HG03066 (cell line): ENCODE measurements around the gene RFT1.

ENCODE experiments used
- ATAC-seq: cut with Tn5 transposase; IDR thresholded peaks from one replicate; pipeline ENCODE4 v1.9.1; 2021; ENCODE audit warnings: low read depth; ENCODE audit not compliant: unreplicated experiment

The RFT1 gene

DNA sequence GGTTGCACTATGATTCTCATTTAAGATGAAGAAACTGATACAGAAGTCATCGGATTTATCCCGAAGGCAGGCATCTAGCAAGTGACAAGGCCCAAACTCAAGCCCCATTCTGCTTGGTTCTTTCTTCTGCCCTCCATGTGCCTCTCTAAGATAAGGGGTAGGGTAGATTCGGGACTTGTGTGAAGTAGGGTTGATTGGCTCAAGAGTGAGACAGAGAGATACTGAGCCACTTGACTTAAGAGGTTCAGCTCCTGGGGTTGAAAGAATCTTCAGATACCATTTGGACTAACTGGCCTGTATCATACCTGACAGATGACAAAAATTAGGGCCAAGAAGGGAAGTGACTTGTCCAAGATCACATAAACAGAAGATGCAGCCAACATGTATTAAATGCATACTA lies 891 bp downstream of the RFT1 start:
- no peak for ATAC-seq

DNA sequence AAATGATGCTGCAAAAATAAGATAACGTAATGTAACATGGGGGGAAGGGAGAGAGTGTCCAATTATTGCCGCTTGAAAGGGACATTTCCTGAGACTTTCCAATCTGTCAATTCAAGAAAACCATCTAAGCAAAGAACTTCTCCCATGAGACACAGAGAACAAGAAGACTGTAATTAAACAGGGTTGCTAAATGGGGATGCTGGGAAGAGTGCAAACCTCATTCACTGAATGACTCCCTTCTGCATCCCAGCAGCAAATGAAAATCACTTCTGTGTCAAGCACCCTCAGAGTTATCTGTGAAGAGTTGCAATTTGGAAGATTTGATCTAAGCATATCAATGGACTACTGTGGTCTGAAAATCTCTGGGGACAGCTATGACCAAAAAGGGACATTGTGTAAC lies 3.6 kb downstream of the RFT1 start:
- no peak for ATAC-seq

DNA sequence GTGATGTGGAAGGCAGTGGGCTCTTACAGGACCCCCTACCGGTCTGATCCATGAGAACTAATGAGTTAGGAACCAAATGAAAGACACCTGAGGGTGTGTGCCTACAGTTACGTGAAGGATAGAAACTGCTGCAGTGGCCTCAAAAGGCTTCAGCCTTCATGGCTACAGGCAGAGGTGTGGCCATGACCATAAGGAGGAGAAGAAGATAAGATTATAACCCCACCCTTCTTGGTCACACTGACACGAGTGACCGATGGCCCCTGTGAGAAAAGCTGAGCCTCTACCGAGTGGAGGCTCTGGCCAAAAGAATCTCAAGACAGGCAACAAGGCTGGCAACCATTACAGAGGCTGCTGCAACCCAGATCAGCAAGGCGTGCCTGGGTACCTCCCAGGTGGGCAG lies 6.3 kb downstream of the RFT1 start:
- no peak for ATAC-seq

DNA sequence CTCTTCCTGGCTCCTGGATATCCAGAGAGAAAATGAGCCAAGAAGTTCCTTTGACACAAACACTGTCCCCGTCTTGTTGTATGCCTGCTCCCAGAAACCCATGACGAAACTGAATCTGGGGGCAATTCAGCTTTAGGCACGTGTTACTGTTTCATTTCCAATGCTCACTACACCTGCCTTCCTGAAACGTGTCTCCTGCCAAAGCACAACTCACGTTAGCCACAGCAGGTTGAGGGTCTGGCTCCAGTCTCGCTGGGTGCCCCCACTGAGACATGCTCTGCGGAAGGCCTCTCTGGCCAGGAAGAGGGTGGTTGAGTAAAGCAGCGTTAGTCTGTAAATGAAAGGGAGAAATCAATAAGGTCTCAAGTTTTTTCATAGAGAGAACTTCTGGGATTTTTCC lies 6.7 kb downstream of the RFT1 start:
- ATAC-seq = no peak

DNA sequence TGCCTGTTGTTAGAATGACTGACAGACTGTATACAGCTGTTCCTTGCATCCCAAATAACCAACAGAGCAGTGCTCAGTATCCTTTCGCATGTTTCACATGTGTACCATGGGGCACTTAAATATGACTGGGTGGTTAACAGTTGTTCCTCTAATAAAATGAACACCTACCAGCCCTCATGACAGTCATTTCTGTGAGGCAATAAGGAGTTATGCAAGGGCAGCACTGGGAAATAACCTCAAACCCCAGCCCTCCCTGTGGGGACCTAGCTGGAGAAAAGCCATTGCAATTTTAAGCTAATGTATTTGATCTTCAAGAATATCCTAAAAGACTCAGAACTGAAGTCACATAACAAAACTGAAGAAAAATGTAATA lies 7.3 kb downstream of the RFT1 start:
- ATAC-seq = no peak

DNA sequence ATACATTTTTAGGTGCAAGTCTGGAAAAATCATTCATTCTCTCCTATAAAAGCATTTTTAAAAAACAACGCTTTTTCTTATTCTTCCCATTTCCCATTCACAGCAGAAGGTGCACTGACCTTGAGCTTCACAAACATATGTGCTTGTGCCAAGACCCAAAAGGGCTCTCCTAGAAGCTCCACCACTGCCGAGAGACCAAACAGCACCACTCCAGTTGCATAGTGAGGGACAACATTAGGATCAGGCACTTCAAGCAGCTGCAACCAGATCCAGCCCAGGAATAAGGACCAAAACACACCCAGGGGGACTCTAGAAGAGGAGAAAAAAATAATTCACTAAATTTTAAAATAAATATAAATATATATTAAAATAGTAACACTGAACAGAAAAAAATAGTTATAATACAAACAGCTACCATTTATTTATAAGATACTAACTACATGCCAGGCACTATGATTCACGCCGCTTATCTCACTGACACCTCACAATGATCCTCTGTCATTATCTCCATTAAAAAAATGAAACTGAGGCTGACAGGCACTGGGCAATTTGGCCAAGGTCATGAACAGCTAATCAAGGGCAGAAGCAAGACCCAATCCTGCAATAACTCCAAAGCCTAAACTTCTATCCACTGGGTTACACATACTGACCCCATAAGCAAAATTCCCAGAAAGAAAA lies 7.8 kb downstream of the RFT1 start:
- no peak for ATAC-seq

DNA sequence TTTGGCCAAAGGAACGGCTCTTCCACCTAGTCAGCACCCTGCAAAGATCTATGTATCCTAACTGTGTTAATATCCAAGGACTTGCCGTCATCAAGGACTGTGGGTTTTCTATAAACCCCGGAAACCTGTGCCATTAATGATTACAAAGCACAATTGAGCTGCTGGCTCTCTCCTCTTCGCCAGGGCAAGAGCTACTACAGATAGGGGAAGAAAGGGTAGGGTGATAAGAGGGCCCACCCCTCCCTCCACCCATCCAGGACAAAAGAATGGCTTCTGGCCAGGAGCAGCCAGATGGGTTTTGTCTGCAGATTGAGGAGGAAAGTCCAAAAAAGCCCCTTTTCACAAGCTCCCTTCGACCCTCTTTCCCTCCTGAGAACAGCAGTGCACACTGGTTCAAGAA lies 9.9 kb downstream of the RFT1 start:
- no peak for ATAC-seq

DNA sequence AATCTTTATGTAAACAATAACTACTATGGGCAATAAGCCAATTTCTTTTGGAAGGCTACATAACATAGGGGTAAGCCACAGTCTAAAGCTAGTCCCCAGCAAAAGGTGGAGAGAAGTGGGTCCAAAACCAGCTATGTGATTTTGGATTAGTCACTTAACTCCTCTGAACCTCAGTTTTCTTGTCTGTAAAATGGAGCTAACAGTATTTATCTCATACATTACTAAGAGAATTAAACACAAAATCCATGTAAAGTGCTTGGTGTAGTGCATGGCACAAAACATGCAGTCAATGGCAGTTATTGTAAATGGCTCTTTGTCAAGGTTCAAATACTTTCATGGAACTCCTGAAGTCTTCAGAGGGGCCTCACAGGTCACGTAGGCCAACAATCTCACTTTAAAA lies 13.3 kb downstream of the RFT1 start:
- ATAC-seq = no peak

DNA sequence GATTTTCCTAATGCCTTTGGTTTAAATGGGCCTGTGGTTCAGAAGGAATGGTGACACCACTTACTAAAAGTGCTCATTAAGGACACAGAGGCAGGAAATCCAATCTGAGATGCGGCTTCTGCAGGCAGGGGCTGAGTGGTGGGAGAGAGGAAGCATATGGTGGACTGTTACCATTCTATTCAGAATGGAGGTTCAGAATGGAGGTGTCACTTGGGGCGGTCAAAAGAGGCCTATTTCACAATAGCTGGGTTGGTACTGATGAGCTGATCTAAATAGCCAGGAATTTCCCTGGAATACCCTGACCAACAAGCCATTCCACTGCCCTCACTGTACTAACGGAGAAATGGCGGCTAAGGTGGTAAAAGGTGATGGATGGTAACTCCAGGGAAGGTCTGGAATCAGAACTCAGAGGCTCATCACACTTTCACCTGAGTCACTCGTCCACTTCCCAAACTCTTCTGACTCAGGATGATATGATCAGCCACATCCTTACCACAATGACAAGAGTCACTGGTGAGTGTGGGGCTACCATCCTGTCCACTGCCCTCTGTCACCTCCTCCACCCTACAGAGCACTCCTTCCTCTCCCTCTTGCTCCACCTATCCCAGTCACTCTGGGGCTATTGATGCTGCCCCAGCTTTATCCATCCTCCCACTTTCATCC lies 15.7 kb downstream of the RFT1 start:
- no peak for ATAC-seq

DNA sequence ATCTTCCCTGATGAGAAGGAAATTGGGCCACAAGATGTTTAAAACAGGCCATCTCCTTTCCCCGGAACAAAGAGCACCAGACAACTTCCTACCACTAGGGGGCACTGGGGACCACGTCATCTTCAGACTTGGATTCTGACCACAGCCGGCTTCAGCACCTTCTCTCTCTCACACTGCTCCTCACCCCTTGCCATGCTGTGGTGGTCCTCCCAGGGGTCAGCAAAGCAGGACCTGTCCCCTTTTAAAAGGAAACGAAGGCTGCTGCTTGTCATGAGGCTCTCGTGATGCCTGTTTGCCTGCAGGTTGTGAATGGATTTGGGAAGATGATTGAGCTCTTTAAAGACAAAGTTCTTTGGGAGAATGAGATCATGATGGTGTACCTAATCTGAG lies 16.2 kb downstream of the RFT1 start:
- ATAC-seq = peak; percentile 65

DNA sequence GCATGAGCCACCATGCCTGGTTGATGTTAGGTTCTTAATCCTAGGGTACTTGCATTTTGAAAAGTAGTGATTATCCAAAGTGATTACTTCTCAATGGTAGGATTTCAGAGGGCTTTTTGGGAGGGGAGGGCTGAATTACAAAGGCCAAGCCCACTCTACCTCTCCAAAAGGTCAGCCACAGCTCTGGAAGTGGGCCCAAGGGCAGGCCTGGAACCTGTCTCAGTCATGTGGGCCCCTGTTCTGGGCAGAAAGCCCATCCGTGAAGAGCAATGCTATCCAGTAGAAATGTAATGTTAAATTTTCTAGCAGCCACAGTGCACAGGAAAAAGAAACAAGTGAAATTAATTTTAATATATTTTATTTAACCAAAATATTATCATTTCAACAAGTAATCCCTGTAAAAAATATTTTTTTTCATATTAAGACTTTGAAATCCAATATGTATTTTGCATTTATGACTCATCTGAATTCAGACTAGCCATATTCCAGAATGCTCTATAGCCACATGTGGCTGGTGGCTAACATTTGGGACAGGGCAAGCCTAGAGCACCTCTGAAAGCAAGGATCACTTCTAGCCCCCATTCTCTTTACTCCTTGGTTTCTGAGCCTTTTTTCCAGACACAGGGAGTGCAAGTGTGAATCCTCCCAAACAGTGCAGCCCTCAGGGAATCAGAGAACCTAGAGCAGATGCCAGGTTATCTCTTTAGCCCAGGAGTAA lies 16.8 kb downstream of the RFT1 start:
- no peak for ATAC-seq

DNA sequence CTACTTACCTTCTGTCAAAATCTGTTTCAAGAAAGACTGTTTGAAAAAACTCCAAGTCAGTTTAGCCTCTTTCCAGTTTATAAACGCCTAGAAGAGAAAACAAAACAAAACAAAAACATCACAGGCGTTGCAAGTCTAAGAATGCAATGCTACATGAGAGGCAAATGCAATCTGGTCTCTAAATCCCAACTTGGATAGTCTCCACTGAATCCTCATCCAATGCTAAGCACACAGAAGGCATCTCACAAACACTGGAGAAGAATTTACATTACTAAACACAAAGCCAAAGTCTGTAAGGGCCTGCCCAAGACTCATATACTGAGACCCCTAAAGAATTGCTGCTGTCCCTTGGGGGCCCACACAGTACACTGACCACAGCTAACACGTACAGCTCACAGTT lies 18.4 kb downstream of the RFT1 start:
- no peak for ATAC-seq

DNA sequence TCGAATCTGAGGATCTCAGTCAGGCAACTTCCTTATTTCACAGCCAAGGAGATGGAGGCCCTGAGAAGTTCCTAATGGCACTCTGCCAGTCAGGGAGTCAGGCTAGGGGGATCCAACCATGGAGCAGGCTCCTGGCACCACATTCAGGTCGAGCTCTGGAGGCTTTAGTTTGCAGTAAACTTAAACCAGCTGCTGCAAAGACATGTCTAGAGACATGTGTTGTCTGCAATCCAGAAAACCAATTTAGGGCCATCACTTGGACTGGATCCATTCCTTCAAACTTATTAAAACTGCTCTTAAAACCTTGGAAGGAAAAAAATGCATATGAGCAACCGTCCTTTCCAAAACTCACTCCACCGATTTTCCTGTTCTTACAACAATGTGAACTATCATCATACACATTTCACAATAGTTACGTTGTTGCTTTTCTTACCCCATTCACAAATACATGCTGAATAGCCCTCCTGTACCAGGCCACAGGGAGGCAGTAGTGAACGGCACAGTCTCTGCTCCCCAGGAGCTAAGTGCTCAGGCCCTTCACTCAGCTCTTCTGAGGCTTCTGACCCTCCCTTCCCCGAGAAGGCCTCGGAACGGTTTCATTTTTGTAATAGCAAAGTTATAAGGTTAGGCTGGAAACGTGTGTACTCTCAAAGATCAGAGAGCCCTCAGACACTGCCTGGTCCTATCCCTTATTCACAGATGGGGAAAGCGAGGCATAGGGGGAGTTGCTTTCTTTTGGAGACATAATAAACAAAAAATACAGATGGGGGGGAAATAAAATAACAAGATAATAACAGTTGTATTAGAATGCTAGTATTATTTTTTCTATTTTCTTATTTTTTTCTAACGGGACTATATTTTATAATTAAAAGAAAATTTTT lies 20.1 kb downstream of the RFT1 start:
- no peak for ATAC-seq

DNA sequence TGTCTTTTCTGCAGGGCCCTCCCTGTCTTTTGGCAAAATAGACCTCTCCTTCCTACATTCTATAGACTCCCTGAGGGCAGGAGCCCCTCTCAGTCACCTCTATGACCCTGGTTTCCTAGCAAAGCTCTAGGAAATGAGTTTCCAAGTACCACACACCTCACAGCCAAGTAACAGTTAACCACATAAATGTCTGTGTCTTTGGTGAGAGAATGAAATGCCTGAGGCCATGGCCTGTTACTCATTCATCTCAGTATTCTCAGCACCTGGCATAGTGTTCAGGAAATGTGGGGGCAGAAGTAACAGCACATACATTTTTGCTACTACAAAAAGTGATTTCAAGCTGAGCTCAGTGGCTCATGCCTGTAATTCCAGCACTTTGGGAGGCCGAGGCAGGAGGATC lies 21.0 kb downstream of the RFT1 start:
- ATAC-seq = no peak

DNA sequence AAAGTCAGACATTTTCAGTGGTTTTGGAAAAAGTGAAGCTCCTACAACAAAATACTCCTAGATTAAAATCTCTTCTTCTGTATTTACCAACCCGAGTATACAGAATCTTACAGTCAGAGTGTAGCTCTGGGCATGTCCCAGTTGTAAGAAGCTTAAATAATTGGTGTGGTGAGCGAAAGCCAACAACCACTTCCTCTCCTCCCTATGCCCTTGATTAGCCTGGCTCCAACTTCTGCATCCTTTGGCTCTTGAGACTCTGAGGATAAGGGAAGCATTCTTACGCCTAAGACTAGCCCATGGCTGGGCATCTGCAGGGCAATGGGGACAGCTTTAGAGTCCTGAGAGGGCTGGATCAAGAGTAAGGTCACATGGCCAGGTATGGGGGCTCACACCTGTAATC lies 25.5 kb downstream of the RFT1 start:
- ATAC-seq = no peak

DNA sequence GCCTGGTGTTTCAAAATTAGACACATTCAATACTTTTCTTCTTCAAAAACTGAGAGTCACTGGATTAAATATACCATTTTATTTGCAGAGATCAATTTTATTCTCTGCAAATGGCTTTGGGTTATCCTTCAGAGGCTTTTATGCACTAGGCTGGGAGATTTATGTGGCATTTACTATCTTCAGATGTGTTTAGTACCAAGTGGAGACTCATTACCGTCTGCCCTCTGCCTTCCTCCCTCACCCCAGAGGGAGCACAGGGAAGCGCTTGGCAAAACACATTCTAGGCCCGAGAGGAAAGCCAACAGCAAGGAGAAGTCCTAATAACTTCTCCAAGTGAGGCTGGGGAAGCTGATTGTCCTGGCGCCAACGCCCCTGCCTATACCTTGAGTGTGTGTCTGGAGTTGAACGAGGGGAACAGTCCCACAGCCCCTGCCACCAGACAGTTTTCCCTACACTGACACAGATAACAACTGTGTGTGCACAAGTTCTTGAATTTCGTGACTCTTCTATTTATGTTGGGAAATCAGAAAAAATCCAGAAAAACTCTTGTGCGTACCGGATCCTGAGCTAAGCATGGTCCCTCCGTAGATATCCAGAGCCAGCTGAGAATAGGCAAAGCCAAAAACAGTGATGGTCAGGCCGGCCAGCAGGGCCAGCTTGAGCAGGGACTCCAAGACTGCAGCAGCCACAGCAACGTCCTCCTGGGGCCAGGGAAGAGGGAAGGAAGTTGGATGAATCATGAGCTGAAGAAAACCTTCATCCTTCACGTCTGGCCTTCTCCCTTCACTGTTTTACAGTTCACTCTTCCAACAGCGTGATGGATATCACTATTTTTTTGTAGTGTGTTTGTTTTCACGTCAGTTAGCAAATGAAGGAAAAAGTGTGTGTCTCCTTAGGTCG lies 26.6 kb downstream of the RFT1 start:
- no peak for ATAC-seq

DNA sequence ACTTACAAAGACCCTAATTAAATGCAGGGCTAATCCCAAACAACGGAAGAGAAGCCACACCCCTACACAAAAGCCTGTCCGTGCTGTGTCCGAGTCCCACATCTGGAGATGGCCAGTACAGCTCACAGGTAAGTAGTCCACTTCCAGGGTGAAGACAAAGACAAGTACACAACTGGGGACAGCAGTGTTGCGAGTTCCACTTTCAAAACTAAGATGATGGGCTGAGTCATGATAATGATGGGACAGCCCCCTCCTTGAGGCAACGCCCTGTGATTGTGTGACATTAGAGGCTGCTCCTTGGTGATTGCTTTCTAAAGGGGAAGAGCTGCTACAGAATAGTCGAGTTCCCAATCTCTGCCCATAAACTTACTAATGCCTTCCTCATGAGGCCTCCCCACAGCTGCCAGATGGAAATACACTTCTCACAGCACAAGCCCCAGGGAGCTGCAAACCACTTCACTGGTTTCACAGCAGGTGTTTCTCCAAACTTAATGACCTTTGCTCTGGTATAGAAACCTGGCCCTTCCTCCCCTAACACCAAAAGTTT lies 27.6 kb downstream of the RFT1 start:
- peak; percentile 88 for ATAC-seq

DNA sequence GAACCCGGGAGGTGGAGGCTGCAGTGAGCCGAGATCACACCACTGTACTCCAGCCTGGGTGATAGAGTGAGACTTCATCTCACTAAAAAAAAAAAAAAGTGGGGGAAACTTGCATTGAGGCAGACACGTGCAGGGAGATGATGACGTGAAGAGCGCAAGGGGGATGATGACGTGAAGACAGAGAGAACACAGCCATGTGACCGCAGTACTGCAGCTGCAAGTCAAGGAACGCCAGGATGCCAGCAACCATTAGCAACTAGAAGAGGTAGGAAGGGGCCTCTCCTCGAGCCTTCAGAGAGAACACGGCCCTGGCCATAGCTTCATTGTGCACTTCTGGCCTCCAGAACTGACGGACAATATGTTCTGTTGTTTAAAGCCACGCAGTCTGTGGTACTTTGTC lies 28.3 kb downstream of the RFT1 start:
- ATAC-seq = no peak

DNA sequence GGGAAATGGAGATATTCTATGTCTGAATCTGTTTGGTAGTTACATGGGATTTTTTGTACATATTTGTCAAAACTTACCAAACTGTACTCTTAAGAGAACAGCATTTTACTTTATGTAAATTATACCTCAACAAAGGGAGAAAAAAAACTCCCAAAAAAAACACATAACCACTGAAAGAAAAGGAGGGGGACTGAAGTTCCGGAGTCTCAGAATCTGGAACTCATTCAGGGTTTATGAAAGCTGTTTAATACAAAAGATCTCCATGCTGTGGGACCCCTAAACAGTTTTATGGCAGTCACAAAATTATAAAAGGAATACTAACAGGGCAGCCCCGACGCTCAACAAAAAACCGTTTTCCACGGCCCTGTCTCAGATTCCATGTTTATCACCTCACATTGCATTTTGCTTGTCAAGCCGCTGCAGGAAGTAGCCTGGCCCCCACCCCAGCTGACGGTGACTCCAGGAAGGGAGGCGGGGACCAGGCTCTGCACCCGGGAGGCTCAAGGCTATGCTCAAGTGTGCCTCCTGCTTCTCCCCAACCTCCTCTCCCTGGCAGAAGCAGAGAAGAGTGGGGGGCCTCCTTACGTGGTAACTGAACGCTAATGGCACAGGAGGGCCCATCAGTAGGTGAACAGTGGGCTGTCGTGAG lies 29.3 kb downstream of the RFT1 start:
- ATAC-seq = no peak
